ENCODE measurements around the gene UHMK1. TPM values are rescaled to one million over a fixed set of nuclear protein-coding genes. Genes with fewer than 3 reads are reported as not detected.

Gene UHMK1, protein sequence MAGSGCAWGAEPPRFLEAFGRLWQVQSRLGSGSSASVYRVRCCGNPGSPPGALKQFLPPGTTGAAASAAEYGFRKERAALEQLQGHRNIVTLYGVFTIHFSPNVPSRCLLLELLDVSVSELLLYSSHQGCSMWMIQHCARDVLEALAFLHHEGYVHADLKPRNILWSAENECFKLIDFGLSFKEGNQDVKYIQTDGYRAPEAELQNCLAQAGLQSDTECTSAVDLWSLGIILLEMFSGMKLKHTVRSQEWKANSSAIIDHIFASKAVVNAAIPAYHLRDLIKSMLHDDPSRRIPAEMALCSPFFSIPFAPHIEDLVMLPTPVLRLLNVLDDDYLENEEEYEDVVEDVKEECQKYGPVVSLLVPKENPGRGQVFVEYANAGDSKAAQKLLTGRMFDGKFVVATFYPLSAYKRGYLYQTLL
- total RNA-seq = 10 to 100 TPM; 54.6 to 58.5 TPM

DNA sequence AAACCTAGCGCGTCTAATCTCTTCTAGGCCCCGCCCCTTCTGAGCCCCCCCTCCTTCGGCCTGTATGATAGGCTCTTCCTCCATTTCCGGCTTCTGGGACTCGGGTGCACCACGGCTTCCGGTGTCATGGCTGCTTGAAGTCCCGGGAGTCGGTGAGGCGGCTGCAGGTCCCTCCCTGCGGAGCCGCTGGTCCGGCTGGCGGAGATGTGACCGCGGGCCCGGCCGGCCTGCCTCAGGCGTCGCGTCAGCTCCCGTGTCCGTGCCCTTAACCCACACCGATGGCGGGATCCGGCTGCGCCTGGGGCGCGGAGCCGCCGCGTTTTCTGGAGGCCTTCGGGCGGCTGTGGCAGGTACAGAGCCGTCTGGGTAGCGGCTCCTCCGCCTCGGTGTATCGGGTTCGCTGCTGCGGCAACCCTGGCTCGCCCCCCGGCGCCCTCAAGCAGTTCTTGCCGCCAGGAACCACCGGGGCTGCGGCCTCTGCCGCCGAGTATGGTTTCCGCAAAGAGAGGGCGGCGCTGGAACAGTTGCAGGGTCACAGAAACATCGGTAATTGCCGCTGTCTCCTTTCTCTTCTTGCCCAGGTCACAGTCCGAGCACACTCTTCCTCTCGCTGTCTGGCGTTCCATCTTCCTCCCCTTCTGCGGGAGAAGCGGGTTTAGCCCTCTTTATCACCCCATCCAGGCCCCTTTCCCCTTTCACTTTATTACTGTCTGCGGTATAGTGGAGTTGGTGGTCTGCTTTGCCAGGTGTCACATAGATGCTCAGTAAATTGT is at the start of gene UHMK1:
Gene UHMK1, plus strand, starts transcription at position 96 of the 773 bp plus-strand sequence. Its CDS starts 183 bp downstream, at position 279.

DNA sequence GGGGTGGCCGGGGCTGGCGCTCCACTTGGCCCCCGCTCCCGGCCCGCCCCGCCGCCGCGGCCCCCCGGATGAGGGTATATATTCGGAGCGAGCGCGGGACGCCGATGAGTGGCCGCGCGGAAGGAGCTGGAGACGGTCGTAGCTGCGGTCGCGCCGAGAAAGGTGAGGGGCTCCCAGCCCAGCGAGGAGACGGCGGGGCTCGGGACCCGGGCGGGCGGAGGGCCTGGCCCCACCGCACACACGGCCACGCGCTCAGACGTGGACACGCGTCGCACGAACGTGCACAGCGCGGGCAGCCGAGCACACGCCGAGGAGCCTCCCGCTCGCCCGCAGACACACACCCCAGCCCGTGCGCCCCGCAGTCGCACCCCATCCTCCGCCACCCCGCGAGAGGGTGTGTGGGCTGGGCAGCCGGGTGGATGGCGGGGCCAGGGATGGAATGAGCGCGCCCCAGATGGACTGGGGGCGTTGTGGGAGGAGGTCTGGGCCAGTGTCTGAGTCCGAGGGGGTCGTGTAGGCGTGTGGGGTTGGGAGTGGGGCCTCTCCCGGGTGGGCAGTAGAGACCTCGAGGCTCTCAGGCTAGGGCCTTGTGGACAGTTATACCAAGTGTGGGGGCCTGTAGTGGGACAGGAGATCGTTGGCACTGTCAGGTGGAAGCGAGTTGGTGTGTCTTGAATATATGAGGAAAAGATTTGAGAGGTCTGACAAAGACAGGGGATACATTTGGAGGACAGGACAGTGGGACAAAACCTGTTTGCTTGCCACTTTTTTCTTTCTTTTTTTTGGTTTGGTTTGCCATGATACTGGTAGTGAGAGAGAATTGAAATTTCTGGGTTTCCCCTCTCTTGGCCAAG is 64.2 kb downstream of the UHMK1 start, which contains the start of gene UAP1:
Gene UAP1, plus strand, starts transcription at position 107 of the 854 bp plus-strand sequence. CDS start 4,347 bp downstream, outside the sequence.

Other genes with a start within 250 kb of the UHMK1 start
- not detected for gene SPATA46, start 121.0 kb upstream of the UHMK1 start, total RNA-seq
- gene C1orf226, start 116.1 kb upstream of the UHMK1 start, total RNA-seq = not detected
- not detected for gene SH2D1B, start 85.7 kb upstream of the UHMK1 start, total RNA-seq
- 10 to 100 TPM; 14.8 to 16.3 TPM for gene UAP1, start 63.9 kb downstream of the UHMK1 start, total RNA-seq
- gene DDR2, start 134.6 kb downstream of the UHMK1 start, total RNA-seq = under 1 TPM; 0.08 to 0.24 TPM